Astrocyte of the cerebellum (primary cell): ENCODE data around the gene MYH7.

Source experiments
- DNase-seq: peaks from one replicate; pipeline ENCODE4 v3.0.0-alpha.2; 2011; ENCODE audit warnings: low read depth
- H3K4me3 ChIP-seq: 2 replicates; pipeline ENCODE4 v1.5.1; 2011; ENCODE audit warnings: mild to moderate bottlenecking, low read depth, low read length, moderate library complexity
- in situ Hi-C: cut with HindIII; loops from 2 replicates; pipeline ENCODE4 v1.10.0; 2017; ENCODE audit warnings: low sequenced_read_pairs
- TF ChIP-seq, protein P1 (sequence below): IDR thresholded peaks from 2 replicates; pipeline ENCODE4 v1.5.1; 2012; ENCODE audit warnings: low read length, low read depth, moderate library complexity, mild to moderate bottlenecking; ENCODE audit errors: missing control alignments

The MYH7 gene

DNA sequence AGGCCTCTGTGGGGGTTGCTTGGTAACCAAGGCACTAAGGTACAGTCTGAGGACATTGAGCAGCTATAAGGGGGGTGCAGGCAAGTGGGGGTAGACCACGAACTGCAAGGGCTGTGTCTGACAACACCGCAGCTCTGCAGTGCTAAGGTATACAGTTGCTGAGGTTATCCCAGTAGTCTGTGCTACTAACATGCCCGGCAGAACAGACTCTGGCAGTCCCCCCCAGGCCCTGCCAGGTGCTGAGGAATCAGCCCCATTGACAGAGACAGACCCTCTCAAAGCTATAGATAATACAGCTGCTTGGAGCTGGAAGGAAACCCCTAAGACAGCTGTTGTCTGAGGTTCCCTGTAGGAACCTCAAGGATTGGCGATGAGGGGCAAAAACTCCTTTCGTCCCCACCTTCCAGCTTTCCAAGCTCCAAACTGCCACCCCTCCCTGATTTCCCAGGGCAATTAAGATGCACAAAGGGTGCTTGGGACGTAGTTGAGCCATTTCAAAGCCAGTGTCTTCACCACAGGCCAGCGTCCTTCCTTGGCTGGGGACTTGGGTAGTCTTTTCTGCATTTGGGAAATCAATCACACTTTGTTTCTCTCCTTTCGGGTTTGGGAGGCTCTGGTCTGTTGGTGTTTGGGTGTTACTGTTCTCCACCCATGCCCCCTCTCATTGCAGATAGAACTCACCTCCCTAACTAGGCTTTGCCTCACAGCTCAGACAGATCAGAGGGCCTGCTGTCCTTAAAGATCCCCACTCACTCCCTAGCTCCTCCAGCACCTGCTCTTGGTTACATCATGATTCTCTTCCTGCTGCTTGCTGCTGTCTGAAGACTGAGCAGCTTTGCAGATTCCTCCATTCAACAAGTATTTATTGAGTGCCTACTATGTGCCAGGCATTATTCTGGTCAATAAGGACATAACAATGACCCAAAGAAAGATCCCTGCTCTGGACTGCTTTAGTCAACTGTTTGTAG, 2.0 kb upstream of the MYH7 start:
- in situ Hi-C loops, result no loop called here
- TF ChIP-seq, protein P1, sequence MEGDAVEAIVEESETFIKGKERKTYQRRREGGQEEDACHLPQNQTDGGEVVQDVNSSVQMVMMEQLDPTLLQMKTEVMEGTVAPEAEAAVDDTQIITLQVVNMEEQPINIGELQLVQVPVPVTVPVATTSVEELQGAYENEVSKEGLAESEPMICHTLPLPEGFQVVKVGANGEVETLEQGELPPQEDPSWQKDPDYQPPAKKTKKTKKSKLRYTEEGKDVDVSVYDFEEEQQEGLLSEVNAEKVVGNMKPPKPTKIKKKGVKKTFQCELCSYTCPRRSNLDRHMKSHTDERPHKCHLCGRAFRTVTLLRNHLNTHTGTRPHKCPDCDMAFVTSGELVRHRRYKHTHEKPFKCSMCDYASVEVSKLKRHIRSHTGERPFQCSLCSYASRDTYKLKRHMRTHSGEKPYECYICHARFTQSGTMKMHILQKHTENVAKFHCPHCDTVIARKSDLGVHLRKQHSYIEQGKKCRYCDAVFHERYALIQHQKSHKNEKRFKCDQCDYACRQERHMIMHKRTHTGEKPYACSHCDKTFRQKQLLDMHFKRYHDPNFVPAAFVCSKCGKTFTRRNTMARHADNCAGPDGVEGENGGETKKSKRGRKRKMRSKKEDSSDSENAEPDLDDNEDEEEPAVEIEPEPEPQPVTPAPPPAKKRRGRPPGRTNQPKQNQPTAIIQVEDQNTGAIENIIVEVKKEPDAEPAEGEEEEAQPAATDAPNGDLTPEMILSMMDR, result no peak
- no peak for DNase-seq
- no peak overlapping the region for H3K4me3 ChIP-seq

DNA sequence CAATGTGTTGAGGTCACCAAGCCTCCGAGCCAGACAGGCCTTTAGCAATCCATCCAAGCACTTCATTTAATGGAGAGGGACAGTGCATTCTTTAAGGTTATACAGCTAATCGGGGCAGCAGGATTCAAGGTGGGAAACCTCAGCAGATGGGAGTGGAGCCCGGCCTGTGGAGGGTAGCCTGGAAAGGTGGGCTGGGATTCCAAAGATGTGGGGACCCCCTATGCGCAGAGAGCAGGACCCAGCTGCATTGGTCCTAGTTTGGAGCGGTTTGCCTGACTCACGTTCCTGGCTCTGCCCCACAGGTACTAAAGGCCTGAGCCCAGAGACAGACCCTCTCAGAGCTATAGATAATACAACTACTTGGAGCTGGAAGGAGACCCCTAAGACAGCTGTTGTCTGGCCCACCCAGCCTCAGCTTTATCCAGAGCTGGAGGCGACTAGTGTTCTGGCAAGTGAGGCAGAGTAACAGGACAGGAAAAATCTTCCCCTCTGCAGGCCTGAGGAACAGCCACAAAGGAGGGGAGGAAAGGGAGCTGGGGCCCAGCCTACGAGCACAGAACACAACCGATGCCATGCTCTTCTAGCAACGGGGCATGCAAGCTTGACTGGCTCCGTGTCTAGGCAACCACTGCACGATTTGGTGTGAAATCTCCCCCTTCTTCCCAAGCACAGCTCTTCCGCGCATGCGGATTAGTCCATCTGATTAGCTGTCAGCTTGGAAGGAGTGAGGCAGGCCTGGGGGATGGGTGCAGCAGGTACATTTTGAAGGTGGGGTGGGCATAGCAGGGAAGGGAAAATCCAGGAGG, 1.1 kb upstream of the MYH7 start:
- in situ Hi-C loops, result no loop called here
- H3K4me3 ChIP-seq, result no peak overlapping the region
- TF ChIP-seq, protein P1, result no peak
- no peak for DNase-seq

DNA sequence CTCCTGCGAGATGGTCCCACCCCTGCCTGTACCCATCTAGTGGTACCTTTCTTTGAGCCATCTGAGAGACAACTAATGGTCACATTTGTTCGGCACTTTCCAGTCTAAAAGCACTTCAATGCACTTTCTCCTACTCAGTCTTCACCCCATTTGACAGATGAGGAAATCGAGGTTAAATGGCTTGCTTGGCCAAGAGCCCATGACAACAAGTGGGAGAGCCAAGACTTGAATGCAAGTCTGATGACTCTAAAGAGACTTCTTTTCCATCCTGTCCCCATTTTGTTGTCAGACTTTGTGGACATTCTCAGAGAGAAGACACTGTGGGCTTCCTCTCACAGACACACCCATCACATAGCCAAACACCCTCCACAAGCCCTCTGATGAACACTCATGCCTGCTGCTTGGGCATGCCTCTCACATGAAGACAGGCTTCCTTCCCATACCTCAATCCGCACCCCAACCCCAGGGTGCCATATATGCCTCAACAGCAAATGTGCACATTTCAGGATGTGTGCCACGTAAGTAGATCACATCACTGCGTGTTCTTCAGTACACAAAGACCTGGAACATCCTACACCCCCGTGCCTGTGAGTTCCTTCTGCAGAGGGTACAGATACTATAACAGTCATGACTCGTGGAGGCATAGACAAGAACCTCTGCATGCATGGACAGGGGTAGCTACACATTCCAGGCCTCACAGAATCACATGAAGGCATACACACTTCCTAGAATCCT, 805 bp downstream of the MYH7 start:
- in situ Hi-C loops, result no loop called here
- TF ChIP-seq, protein P1, result no peak
- DNase-seq, result no peak
- H3K4me3 ChIP-seq, result no peak overlapping the region

DNA sequence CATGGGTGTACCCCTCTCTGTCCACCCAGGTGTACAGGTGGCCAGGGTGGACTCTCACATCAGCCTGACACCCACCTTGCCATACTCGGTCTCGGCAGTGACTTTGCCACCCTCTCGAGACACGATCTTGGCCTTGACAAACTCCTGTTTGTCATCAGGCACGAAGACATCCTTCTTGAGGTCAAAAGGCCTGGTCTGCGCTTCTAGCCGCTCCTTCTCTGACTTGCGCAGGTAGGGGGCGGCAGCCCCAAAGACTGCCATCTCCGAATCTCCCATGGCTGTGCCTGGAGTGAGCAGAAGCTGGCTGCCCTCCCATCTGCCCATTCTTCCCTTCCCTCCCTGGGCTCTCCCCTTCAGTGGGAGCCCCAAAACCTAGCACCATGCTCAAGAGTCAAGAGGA, 2.0 kb downstream of the MYH7 start:
- H3K4me3 ChIP-seq, result no peak overlapping the region
- TF ChIP-seq, protein P1, result no peak
- no peak for DNase-seq
- in situ Hi-C loops, result no loop called here

DNA sequence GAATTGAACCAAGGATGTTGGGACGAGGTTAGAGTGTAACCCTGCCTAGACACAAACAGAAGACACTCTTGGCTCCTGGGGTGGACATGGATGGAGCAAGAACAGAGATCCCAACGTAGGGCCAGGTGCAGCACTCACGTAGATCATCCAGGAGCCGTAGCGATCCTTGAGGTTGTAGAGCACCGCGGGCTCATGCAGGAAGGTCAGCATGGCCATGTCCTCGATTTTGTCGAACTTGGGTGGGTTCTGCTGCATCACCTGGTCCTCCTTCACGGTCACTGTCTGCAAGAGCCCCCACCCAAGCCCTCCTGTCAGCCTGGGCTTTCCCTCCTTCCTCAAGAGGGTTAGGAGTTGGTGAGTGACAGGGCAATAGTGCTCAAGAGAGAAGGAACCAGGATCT, 2.5 kb downstream of the MYH7 start:
- no peak for DNase-seq
- TF ChIP-seq, protein P1, result no peak
- in situ Hi-C loops, result no loop called here
- no peak overlapping the region for H3K4me3 ChIP-seq
